Stimulated activated CD8-positive, alpha-beta memory T cell treated with anti-CD3 and anti-CD28 coated beads, Interleukin-15, amount 100 ng/mL, for 1 hour (primary cell): ENCODE results near the gene DPP10.

Source experiments
- DNase-seq: peaks from one replicate; pipeline ENCODE4 v3.0.0-alpha.2; 2020; ENCODE audit warnings: low read depth

DPP10 gene

GRCh38 chr2:114810092-114810491 is 367.7 kb downstream of the DPP10 start:
- no peak for DNase-seq

- DNase-seq, result no peak
Observed at GRCh38 chr2:114812261-114812660, 369.8 kb downstream of the DPP10 start.

GRCh38 chr2:114814355-114814754 is 371.9 kb downstream of the DPP10 start:
- no peak for DNase-seq

GRCh38 chr2:114821055-114821454 is 378.6 kb downstream of the DPP10 start:
- no peak for DNase-seq

GRCh38 chr2:114843963-114844362 is 401.5 kb downstream of the DPP10 start:
- DNase-seq, result no peak

- DNase-seq, result no peak
Observed at GRCh38 chr2:114857196-114857595, 414.8 kb downstream of the DPP10 start.

- DNase-seq, result no peak
Observed at GRCh38 chr2:114859726-114860510, 417.5 kb downstream of the DPP10 start.

- DNase-seq, result no peak
Observed at GRCh38 chr2:114862243-114862642, 419.8 kb downstream of the DPP10 start.

GRCh38 chr2:114864901-114865300 is 422.5 kb downstream of the DPP10 start:
- no peak for DNase-seq

GRCh38 chr2:114880046-114880445 is 437.6 kb downstream of the DPP10 start:
- no peak for DNase-seq

- DNase-seq, result no peak
Observed at GRCh38 chr2:114919985-114920384, 477.5 kb downstream of the DPP10 start.

GRCh38 chr2:114922076-114922475 is 479.6 kb downstream of the DPP10 start:
- no peak for DNase-seq

- DNase-seq, result no peak
Observed at GRCh38 chr2:114925296-114926255, 483.1 kb downstream of the DPP10 start.

GRCh38 chr2:114926303-114926702 is 483.9 kb downstream of the DPP10 start:
- no peak for DNase-seq

GRCh38 chr2:114929225-114929624 is 486.8 kb downstream of the DPP10 start:
- no peak for DNase-seq

GRCh38 chr2:114933671-114934241 is 491.3 kb downstream of the DPP10 start:
- DNase-seq, result no peak

- no peak for DNase-seq
Observed at GRCh38 chr2:114935031-114935430, 492.6 kb downstream of the DPP10 start.

- DNase-seq, result no peak
Observed at GRCh38 chr2:114937366-114937930, 495.0 kb downstream of the DPP10 start.

GRCh38 chr2:114940785-114941458 is 498.5 kb downstream of the DPP10 start:
- DNase-seq, result no peak

GRCh38 chr2:114949228-114949804 is 506.9 kb downstream of the DPP10 start:
- no peak for DNase-seq

GRCh38 chr2:114960389-114960788 is 517.9 kb downstream of the DPP10 start:
- no peak for DNase-seq
